Measurements from ENCODE around the gene BACH2.

DNA sequence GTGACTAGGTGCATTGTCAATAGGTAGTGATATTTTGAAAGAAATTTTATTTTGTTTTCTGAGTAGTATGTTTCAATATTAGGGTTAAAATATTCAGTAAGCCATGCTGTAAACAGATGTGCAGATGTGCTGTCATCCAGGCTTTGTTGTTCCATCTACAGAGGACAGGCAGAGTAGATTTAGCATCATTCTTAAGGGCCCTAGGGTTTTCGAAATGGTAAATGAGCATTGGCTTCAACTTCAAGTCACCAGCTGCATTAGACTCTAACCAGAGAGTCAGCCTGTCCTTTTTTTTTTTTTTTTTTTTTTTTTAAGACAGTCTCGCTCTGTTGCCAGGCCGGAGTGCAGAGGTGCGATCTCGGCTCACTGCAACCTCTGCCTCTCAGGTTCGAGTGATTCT is 27.1 kb upstream of the BACH2 start:
- TF ChIP-seq POLR2AphosphoS5 (IDR thresholded peaks at IDR 0.05; ENCODE audit: low read depth, low read length) = no peak
- TF ChIP-seq, protein P1, sequence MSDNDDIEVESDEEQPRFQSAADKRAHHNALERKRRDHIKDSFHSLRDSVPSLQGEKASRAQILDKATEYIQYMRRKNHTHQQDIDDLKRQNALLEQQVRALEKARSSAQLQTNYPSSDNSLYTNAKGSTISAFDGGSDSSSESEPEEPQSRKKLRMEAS (IDR thresholded peaks at IDR 0.05; ENCODE audit: low read depth) = no peak
- TF ChIP-seq SIN3A (IDR thresholded peaks at IDR 0.05; ENCODE audit: borderline replicate concordance, low read depth, low read length) = no peak
- TF ChIP-seq GATA2 (CRISPR knock-in tag; IDR thresholded peaks at IDR 0.05) = no peak
- TF ChIP-seq, protein P2, sequence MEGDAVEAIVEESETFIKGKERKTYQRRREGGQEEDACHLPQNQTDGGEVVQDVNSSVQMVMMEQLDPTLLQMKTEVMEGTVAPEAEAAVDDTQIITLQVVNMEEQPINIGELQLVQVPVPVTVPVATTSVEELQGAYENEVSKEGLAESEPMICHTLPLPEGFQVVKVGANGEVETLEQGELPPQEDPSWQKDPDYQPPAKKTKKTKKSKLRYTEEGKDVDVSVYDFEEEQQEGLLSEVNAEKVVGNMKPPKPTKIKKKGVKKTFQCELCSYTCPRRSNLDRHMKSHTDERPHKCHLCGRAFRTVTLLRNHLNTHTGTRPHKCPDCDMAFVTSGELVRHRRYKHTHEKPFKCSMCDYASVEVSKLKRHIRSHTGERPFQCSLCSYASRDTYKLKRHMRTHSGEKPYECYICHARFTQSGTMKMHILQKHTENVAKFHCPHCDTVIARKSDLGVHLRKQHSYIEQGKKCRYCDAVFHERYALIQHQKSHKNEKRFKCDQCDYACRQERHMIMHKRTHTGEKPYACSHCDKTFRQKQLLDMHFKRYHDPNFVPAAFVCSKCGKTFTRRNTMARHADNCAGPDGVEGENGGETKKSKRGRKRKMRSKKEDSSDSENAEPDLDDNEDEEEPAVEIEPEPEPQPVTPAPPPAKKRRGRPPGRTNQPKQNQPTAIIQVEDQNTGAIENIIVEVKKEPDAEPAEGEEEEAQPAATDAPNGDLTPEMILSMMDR (IDR thresholded peaks at IDR 0.05) = no peak
- TF ChIP-seq, protein P3, sequence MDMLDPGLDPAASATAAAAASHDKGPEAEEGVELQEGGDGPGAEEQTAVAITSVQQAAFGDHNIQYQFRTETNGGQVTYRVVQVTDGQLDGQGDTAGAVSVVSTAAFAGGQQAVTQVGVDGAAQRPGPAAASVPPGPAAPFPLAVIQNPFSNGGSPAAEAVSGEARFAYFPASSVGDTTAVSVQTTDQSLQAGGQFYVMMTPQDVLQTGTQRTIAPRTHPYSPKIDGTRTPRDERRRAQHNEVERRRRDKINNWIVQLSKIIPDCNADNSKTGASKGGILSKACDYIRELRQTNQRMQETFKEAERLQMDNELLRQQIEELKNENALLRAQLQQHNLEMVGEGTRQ (IDR thresholded peaks at IDR 0.05; ENCODE audit: borderline replicate concordance, low read depth, low read length) = no peak
- TF ChIP-seq, protein P4, sequence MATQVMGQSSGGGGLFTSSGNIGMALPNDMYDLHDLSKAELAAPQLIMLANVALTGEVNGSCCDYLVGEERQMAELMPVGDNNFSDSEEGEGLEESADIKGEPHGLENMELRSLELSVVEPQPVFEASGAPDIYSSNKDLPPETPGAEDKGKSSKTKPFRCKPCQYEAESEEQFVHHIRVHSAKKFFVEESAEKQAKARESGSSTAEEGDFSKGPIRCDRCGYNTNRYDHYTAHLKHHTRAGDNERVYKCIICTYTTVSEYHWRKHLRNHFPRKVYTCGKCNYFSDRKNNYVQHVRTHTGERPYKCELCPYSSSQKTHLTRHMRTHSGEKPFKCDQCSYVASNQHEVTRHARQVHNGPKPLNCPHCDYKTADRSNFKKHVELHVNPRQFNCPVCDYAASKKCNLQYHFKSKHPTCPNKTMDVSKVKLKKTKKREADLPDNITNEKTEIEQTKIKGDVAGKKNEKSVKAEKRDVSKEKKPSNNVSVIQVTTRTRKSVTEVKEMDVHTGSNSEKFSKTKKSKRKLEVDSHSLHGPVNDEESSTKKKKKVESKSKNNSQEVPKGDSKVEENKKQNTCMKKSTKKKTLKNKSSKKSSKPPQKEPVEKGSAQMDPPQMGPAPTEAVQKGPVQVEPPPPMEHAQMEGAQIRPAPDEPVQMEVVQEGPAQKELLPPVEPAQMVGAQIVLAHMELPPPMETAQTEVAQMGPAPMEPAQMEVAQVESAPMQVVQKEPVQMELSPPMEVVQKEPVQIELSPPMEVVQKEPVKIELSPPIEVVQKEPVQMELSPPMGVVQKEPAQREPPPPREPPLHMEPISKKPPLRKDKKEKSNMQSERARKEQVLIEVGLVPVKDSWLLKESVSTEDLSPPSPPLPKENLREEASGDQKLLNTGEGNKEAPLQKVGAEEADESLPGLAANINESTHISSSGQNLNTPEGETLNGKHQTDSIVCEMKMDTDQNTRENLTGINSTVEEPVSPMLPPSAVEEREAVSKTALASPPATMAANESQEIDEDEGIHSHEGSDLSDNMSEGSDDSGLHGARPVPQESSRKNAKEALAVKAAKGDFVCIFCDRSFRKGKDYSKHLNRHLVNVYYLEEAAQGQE (IDR thresholded peaks at IDR 0.05; ENCODE audit: low read depth, low read length) = no peak
- no peak for TF ChIP-seq RAD21 (IDR thresholded peaks at IDR 0.05; ENCODE audit: low read length)
- TF ChIP-seq FOSL2 (IDR thresholded peaks at IDR 0.05; ENCODE audit: borderline replicate concordance, low read depth) = no peak
- TF ChIP-seq TAF1 (IDR thresholded peaks at IDR 0.05; ENCODE audit: borderline replicate concordance, low read depth, low read length) = no peak

Data from SK-N-SH (cell line).